Measurements from ENCODE around the gene DNAH6.

DNA sequence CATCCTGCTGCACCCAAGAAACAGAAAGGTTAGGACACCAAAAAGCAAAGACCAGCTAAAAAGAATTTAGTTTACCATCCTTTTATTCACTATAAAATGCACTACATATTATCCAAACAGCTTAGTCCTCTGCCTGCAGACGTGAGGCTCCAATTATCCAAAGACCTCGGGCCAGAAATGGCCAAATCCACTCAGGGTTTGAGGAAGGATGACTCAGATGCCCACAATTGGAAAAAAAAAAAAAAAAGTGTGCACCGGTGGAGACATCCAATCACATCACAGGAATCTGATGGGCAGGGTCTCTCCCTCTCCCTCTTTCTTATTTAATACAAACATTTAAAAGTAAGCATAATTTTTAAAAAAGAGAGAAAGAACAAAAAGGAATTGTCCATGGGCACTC lies 298.8 kb downstream of the DNAH6 start:
- TF ChIP-seq, protein P1, sequence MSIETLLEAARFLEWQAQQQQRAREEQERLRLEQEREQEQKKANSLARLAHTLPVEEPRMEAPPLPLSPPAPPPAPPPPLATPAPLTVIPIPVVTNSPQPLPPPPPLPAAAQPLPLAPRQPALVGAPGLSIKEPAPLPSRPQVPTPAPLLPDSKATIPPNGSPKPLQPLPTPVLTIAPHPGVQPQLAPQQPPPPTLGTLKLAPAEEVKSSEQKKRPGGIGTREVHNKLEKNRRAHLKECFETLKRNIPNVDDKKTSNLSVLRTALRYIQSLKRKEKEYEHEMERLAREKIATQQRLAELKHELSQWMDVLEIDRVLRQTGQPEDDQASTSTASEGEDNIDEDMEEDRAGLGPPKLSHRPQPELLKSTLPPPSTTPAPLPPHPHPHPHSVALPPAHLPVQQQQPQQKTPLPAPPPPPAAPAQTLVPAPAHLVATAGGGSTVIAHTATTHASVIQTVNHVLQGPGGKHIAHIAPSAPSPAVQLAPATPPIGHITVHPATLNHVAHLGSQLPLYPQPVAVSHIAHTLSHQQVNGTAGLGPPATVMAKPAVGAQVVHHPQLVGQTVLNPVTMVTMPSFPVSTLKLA (IDR thresholded peaks at IDR 0.05) = no peak
- TF ChIP-seq MZF1 (CRISPR knock-in tag; IDR thresholded peaks at IDR 0.05; ENCODE audit: borderline replicate concordance) (no peak), ZNF274 (CRISPR knock-in tag; IDR thresholded peaks at IDR 0.05) (no peak), NCOR1 (IDR thresholded peaks at IDR 0.05; ENCODE audit: borderline replicate concordance, low read length) (no peak), ZNF776 (CRISPR knock-in tag; IDR thresholded peaks at IDR 0.05) (no peak), HDAC2 (CRISPR knock-in tag; IDR thresholded peaks at IDR 0.05) (no peak), BCL6 (CRISPR knock-in tag; IDR thresholded peaks at IDR 0.05) (no peak), FOXM1 (CRISPR knock-in tag; IDR thresholded peaks at IDR 0.05) (no peak)
- TF ChIP-seq, protein P2, sequence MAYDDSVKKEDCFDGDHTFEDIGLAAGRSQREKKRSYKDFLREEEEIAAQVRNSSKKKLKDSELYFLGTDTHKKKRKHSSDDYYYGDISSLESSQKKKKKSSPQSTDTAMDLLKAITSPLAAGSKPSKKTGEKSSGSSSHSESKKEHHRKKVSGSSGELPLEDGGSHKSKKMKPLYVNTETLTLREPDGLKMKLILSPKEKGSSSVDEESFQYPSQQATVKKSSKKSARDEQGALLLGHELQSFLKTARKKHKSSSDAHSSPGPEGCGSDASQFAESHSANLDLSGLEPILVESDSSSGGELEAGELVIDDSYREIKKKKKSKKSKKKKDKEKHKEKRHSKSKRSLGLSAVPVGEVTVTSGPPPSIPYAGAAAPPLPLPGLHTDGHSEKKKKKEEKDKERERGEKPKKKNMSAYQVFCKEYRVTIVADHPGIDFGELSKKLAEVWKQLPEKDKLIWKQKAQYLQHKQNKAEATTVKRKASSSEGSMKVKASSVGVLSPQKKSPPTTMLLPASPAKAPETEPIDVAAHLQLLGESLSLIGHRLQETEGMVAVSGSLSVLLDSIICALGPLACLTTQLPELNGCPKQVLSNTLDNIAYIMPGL (CRISPR knock-in tag; IDR thresholded peaks at IDR 0.05; ENCODE audit: borderline replicate concordance in 1 of 2, low read depth in 1 of 2) = no peak
